Tracheal epithelial cell (primary cell): Measurements from ENCODE around the gene UBE2R2. TPM values are rescaled to one million over a fixed set of nuclear protein-coding genes. Genes with fewer than 3 reads are reported as not detected.

Experiments used
- total RNA-seq: library from RNA; depleted of rRNA; stranded (reverse); fragments of >200 nt; gene quantifications from 2 replicates; pipeline ENCODE4 v1.2.1, GENCODE V29; 2014

The UBE2R2 gene, protein sequence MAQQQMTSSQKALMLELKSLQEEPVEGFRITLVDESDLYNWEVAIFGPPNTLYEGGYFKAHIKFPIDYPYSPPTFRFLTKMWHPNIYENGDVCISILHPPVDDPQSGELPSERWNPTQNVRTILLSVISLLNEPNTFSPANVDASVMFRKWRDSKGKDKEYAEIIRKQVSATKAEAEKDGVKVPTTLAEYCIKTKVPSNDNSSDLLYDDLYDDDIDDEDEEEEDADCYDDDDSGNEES
- 11.3 and 16.6 TPM in 2 replicates for total RNA-seq

DNA sequence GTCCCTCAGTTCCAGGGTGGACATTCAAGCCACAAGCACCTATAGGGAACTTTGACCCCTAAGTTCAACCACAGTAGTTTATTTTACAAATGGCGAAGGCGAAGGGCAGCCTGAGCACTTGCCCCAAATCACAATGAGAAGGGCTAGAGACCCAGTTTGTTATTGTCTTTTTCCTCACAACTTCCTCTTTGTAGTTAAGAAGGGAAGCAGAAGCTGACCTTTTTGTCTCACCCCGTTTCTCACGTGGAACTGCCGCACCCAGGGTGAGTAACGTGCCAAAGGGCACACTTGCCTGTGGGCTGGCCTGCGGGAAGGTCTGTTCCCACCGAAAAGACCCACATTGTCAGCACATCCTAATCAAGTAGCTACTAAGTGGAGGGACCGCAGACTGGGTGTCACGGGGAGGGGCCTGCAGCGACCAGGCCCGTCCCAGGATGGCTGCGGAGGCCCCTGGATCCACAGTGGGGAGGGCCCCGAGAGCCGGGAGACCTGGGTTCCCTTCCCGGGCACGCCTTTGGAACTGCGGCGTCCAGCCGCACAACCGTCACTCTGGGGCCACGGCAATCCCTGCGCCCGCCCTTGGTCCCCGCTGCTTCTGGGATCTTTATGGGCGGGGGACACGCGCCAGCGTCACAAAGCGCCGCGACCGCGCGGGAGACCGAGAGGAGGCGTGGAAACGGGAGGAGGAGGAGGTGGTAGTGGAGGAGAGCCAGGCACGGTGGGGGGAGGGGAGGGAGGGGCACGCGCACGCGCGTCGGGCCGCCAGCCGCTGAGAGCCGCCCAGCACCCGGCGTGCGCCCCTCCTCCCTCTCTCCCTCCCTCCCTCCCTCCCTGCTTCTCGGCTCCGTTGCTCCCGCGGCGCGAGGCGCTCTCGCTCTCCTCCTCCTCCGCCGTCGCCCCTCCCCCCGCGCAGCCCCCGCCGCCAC lies at the start of gene UBE2R2:
UBE2R2 (plus strand) TSS at position 834 of the 926 bp plus-strand sequence. CDS start 598 bp downstream, outside the sequence.

DNA sequence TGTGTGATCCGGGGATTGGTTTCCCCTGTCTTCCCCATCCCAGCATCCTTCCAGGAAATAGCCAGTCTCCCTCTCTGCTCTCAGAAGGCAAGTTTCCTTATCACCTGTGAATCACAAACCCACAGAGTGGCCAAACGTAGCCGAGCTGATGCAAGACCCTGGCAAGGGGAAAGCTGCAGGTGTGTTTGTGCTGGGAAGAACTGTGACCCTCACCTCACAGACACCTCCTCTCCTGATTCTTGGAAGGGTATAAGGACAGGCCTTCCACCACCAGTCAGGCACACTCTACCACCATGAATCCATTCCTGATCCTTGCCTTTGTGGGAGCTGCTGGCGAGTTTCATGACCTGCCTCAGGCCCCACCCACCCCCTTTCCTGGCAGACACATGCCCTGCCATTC lies 21.7 kb upstream of the UBE2R2 start, which contains the start of gene PRSS3:
PRSS3 (plus strand) TSS at position 281 of the 400 bp plus-strand sequence; CDS start at position 294, 13 bp downstream.

Other genes starting within 250 kb of the UBE2R2 start
- 14.2 and 48.0 TPM in 2 replicates for gene PRSS3, start 21.6 kb upstream of the UBE2R2 start, total RNA-seq
- 22.7 and 24.1 TPM in 2 replicates for gene UBAP2, start 231.7 kb downstream of the UBE2R2 start, total RNA-seq